VCaP (cell line): ENCODE measurements around the gene ATRN.

Experiments
- H3K27ac ChIP-seq: fragments of 450-650 bp; 2 replicates; pipeline ENCODE4 v1.5.1; 2017
- CTCF ChIP-seq: fragments of 450-650 bp; conservative IDR thresholded peaks from 2 replicates; pipeline ENCODE4 v1.5.1; 2017; ENCODE audit warnings: mild to moderate bottlenecking, moderate library complexity

ATRN gene

GRCh38 chr20:3559637-3560036 lies 88.8 kb downstream of the ATRN start:
- no peak overlapping the region for H3K27ac ChIP-seq

GRCh38 chr20:3560162-3560561 lies 89.3 kb downstream of the ATRN start:
- TF ChIP-seq CTCF = no peak
- H3K27ac ChIP-seq = no peak overlapping the region

More at GRCh38 chr20:3559637-3560036, 88.8 kb downstream of the ATRN start:
- no peak for TF ChIP-seq CTCF

- no peak overlapping the region for H3K27ac ChIP-seq
- no peak for TF ChIP-seq CTCF
These were observed 89.8 kb downstream of the ATRN start for GRCh38 chr20:3560578-3560977.

- no peak overlapping the region for H3K27ac ChIP-seq
- no peak for TF ChIP-seq CTCF
These were observed 92.3 kb downstream of the ATRN start for GRCh38 chr20:3563133-3563532.

GRCh38 chr20:3563548-3564177 lies 92.8 kb downstream of the ATRN start:
- H3K27ac ChIP-seq = no peak overlapping the region
- TF ChIP-seq CTCF = peak; percentile 93

- no peak overlapping the region for H3K27ac ChIP-seq
- TF ChIP-seq CTCF = no peak
These were observed 95.0 kb downstream of the ATRN start for GRCh38 chr20:3565851-3566250.

- TF ChIP-seq CTCF = no peak
- H3K27ac ChIP-seq = no peak overlapping the region
These were observed 101.3 kb downstream of the ATRN start for GRCh38 chr20:3572151-3572550.

GRCh38 chr20:3576363-3576762 lies 105.5 kb downstream of the ATRN start:
- no peak for TF ChIP-seq CTCF
- H3K27ac ChIP-seq = no peak overlapping the region
